ENCODE results near the gene CENPQ.

DNA sequence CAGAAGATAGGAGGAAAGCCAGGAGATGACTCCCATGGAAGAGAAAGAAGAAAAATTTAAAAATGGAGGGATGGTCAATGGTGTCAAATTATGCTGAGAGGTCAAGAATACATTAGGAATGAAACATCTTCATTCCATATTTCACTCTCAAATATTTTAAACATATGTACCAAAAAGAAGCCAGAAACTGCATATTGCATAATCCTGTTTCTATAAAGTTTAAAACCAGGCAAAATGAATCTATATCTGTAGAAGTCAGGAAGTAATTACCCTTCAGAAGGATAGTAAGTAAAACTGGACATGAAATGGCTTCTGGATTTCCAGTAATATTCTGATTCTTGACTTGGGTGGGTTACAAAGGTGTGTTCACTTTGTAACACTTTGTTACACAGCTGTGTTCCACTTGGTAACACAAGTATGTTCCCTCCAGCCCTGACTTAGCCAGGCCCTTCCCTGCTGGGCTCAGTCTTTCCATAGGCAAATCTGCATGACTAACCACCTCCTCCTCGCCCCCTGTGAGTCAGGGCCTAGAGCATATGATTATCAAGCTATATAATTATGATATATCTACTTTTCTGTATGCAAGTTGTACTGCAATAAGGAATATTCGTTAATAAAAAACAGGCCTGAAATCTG, 67.1 kb downstream of the CENPQ start:
- TF ChIP-seq CTCF (conservative IDR thresholded peaks at IDR 0.05; ENCODE audit: low read depth, low read length) (no peak), EZH2 (IDR thresholded peaks at IDR 0.05; ENCODE audit: borderline replicate concordance, low read depth, low read length, poor library complexity, severe bottlenecking) (no peak)

All from A673 (cell line).